Brain pericyte (primary cell): ENCODE data around the gene CLCN6.
A peak's percentile ranks its signal among the peaks of the same experiment; 100 is the strongest.
"Not testable (repeated sequence)": the region's sequence is repeated elsewhere in the genome, so short reads cannot be mapped to it uniquely, and the experiment has no call there.

ENCODE experiments used
- DNase-seq: peaks from one replicate; pipeline ENCODE4 v3.0.0-alpha.2; 2012; ENCODE audit warnings: low read depth, low spot score

Gene CLCN6

GRCh38 chr1:11794446-11795237 is 11.3 kb upstream of the CLCN6 start:
- DNase-seq = no peak

GRCh38 chr1:11795238-11795890 is 10.6 kb upstream of the CLCN6 start:
- DNase-seq = no peak

- no peak for DNase-seq
These were observed 9.8 kb upstream of the CLCN6 start for GRCh38 chr1:11796036-11796828.

- DNase-seq = no peak
These were observed 8.3 kb upstream of the CLCN6 start for GRCh38 chr1:11797525-11798216.

GRCh38 chr1:11799099-11799498 is 6.9 kb upstream of the CLCN6 start:
- DNase-seq = no peak

- no peak for DNase-seq
These were observed 6.1 kb upstream of the CLCN6 start for GRCh38 chr1:11799896-11800295.

GRCh38 chr1:11800391-11800755 is 5.6 kb upstream of the CLCN6 start:
- no peak for DNase-seq

- no peak for DNase-seq
These were observed 5.1 kb upstream of the CLCN6 start for GRCh38 chr1:11800756-11801433.

GRCh38 chr1:11802616-11802972 is 3.4 kb upstream of the CLCN6 start:
- DNase-seq = no peak

GRCh38 chr1:11802973-11803885 is 2.8 kb upstream of the CLCN6 start:
- peak; percentile 96 for DNase-seq

- not testable (repeated sequence) for DNase-seq
These were observed 1.9 kb upstream of the CLCN6 start for GRCh38 chr1:11803924-11804665.

- no peak for DNase-seq
These were observed 1.1 kb upstream of the CLCN6 start for GRCh38 chr1:11804666-11805421.

GRCh38 chr1:11806307-11806936 is 431 bp downstream of the CLCN6 start:
- no peak for DNase-seq

GRCh38 chr1:11807133-11807532 is 1.1 kb downstream of the CLCN6 start:
- no peak for DNase-seq

GRCh38 chr1:11813021-11813420 is 7.0 kb downstream of the CLCN6 start:
- DNase-seq = no peak

- DNase-seq = no peak
These were observed 11.2 kb downstream of the CLCN6 start for GRCh38 chr1:11817192-11817591.

GRCh38 chr1:11822091-11822490 is 16.1 kb downstream of the CLCN6 start:
- DNase-seq = no peak

- no peak for DNase-seq
These were observed 17.6 kb downstream of the CLCN6 start for GRCh38 chr1:11823366-11824137.
